HG03457 (cell line): ENCODE data around the gene ROBO2.

ENCODE experiments used
- ATAC-seq: cut with Tn5 transposase; IDR thresholded peaks from one replicate; pipeline ENCODE4 v1.9.1; 2021; ENCODE audit warnings: moderate number of reproducible peaks; ENCODE audit not compliant: unreplicated experiment

Gene ROBO2

DNA sequence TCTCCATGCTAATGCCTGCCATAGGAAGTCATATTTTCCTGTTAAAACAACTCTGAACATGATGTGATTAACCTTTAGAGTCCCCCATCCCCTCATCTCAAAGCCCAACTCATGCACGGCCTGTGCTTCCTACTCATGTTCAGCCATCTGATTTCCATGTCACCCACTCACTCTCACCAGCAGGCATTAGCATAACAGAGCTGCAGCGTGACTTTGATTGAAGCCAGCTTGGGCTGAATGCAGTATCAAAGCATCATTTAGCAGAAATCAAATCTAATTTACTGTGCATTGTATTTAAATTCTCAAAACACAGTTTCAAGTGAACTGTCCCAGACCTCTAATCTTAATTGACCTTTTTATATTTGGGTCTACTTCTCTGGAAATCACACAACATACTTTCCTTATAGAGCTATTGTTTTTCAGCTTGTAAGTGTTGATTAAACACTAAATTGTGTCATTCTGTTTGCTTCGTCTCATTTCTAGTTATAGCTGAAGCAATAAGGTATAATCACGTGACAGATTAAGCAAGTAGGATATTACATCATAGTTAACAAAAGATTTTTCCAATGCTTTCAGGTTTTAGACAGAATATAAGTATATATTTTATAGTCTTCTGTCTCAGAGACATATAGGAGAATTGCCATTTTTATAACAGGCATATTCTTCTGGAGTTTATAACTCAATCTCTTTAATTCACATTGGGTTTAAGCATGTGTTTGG is 501.5 kb downstream of the ROBO2 start:
- no peak for ATAC-seq

DNA sequence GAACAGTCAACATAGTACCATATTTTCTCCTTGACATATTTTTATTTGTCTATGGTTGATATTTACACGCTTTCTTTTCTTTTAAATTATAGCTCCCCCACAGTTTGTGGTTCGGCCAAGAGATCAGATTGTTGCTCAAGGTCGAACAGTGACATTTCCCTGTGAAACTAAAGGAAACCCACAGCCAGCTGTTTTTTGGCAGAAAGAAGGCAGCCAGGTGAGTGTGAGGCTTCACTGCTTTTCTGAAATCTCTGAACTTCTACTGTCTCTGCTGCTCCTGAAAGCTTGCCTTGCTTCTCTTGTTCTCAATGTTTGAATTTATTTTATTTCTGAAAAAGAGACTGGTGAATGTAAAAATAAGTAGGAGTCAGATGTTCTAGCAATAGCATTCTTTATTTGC is 506.3 kb downstream of the ROBO2 start:
- ATAC-seq = no peak

DNA sequence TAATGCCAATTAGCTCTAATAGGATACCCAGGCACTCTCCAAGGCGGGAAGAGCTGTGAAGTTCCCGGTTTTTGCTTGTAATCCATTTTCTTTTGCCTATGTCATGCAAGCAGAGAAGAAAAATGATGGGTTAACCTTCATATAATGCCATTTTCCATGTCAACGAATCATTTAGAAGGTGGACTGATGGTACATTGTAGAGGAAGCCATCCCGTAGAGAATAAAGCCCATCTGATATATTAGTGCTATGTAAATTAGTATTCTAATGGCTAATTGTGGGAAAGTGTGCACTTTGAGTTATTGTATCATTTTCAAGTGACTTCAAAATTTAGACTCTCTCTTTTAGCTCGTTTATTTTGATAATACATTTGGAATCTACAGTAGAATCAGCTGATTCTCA is 509.1 kb downstream of the ROBO2 start:
- ATAC-seq = no peak

DNA sequence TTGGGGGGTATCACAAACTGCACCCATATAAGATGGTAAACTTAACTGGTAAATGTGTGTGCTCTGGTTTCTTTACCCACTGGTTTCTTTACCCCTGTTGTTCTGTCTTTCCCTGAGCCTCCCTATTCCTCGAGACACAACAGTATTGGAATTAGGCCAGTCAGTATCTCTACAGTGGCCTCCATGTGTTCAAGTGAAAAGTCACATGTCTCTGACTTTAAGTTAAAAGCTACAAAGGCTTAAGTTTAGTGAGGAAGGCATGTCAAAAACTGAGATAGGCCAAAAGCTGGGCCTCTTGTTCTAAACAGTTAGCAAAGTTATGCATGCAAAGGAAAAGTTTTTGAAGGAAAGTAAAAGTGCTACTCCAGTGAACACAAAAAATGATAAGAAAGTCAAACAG is 513.3 kb downstream of the ROBO2 start:
- no peak for ATAC-seq

DNA sequence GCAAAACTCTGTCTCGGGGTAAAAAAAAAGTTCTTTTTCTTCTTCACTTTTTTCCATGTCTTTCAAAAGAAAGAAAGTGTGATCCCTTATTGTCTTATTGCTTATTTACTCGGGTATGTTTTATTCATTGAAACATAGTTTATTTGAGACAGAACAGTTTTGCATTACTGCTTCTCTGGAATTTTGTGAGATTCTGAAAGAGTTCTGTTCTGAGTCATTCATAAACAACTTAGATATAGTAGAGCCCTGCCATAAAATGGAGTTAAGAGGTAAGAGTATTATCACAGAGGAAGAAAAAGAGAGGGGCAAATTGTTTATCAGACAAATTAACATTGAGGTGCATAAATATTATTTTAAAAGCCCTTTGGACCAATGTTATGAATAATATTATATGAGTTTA is 522.2 kb downstream of the ROBO2 start:
- ATAC-seq = no peak

DNA sequence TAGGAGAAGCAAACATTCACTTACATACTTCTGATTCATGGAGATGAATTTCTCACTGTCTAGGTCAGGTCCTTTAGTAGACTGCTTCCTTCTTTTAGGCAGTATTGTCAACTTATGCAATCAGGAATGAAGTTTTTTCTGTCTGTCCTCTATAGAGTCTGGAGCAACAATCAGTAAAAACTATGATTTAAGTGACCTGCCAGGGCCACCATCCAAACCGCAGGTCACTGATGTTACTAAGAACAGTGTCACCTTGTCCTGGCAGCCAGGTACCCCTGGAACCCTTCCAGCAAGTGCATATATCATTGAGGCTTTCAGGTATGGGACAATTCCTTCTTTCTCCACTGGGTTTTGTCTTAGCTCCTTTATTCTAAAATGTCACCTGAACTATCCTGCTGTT is 523.1 kb downstream of the ROBO2 start:
- ATAC-seq = no peak

DNA sequence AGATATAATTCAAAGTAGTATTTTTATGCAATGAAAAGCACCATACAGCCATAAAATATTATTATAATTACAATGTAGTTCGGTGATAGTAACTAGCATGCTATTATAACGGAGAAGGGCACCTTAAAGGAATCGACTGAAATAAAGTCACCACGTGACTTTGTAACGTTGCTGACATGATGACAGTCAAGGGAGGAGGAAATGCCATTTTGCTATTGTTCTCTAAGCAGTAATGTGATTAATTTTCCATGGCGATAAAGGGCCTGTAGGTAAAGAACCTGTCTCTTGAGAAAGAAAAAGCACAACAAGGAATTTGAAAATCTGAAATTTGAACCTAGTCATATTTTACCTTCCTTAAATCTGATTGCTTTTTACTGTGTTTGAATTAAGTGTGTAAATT is 526.2 kb downstream of the ROBO2 start:
- no peak for ATAC-seq

DNA sequence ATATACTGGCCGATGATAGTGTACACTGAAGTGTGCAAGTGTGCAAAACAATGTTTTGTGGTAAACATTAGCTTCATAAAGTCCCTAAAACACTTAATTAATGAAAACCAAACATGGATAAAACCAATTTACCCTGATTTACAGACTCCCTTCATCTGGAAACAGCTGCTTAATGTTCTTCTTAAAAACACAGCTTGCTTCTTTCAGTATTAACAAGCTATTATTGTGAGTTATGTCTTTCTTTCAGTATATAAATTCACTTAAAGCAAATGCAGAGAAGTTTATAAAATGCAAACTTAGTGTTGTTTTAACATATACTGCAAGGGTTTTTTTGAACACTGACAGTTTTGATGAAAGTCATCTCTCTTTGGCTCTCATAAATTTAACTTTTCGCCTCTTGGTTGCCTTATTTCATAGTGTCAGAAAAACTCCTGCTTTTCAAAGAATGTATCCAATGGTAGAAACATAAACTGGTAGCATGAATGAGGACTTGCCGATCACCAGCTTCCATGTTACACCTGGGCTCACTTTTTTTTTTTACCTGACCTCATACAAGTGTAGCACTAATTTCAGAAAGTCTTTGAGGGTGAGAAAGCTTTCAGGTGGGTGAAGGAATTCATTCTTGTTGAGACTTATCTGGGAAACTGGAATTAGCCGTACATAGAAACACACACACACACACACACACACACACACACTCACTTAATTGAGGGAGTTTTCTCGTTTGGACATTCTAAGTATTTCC is 532.2 kb downstream of the ROBO2 start:
- no peak for ATAC-seq

DNA sequence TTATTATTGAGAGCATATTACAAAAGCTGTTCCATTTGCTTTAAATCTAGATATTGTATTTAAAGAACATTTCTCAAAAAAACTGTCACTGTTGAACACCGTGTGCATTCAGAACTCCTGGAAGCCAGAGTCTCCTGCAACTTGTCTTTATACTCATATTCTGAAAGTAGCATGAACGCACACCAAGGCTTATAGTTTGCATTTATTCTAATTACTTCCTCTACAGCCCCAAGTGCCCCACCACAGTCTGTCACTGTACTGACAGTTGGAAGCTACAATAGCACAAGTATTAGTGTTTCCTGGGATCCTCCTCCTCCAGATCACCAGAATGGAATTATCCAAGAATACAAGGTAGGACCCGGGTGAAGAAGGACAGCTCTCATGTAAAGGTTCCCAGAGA is 537.4 kb downstream of the ROBO2 start:
- no peak for ATAC-seq

DNA sequence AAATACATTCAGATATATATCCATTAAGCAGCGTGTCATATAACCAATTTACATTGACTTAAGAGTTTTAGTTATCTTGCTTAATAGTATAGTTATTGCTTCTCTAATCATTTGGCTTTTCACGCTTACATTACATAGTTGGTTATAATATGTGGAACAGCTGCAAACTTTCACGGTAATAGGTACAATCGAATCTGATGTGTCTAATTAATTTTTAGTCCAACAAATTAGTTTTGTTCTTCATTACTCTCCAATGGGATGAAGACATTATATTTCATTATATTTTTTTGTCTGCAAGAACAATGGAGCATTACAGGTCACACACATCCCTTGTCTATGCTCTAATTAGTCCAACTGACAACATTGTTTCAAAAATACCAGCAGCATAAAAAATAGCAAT is 546.3 kb downstream of the ROBO2 start:
- ATAC-seq = no peak

DNA sequence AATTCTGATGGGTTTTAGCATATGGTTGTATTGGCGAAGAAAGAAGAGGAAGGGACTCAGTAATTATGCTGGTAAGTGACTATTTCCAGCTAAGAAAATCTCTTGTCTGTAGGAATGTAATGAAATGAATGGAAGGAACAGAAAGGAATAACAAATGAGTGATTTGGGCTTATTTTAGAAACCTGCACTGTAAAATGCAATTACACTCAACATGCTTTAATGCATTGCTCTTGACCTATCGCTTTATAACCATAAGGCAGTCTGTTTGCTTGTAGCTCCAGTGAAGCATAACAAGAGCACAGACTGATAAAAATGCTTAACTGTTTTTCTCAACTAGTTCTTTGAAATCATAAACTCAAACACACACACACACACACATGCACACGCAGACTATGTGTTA is 549.0 kb downstream of the ROBO2 start:
- ATAC-seq = no peak

DNA sequence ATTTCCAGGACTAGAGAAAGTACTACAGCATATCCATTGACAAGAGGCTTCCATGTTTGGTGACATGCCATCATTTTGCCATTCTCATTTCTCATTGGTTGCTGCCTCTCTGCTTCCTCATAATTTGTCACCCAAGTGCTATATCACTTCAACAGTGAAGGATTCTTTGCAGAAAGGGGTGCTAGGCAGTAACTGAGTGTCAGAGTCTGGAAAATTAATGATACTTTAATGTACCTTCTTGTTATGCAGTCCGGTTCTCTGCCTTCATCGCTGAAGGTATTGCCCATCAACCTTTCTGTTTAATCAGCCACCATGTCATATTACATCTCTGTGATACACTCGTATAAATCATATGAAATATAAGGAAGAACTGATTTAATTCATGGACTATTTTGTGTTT is 550.3 kb downstream of the ROBO2 start:
- ATAC-seq = no peak

DNA sequence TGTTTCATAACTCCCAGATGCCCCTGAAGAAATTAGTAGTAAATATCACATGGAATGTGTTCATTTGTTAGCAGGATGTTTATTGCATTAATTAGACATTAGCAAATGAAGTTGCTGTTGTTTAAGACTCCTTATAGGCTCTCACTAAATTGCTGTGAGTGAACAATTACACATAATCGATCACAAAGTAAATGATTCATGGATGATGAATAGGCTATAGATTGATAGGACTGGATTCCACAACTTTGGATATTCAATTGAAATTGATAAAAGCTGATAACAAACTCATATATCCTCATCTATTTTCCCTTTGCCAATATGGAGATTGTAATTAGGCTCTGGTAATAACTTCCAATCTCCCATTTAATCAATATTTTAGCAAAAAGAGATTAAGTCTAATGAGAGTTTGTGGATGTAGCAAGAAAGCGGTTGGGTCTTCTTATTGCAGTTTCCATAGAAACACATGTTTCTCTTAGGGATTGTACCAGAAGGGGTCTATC is 555.5 kb downstream of the ROBO2 start:
- no peak for ATAC-seq

DNA sequence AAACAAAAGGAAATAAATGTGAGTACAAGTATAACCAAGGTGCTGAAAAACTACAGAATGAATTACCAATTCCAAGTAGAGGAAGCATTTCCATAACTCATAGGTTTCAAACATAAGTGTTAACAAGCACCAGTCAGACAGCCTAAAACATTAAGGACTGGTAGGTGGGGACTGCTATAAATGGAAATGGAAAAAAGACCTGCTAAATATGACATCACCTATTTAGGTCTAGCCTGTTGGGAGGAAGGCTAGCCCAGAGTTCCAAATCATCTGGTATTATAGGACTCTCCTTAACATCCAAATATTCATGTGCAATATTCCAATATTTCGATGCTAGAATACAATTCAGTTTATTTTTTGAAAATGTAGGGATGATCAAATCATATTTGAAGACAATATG is 560.0 kb downstream of the ROBO2 start:
- ATAC-seq = no peak

DNA sequence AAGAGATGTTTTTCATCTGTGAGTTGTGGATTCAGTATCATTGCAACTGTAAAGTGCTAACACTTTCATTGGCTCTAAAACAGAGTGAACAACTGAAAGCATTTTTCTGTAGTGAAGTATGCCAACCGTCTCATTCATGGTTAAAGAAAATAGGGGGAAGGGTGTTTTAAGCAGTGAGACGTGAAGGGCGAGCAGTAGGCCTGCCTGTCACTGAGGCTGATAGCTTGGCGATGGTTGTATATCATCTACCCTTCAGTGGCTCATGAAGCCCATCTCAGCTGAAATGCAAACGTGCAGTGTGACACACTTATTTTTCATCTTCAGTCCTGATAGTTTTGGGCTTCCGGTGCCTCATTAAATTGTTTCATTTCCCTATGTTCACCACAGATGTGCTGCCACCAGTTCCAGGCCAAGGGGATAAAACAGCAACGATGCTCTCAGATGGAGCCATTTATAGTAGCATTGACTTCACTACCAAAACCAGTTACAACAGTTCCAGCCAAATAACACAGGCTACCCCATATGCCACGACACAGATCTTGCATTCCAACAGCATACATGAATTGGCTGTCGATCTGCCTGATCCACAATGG is 562.0 kb downstream of the ROBO2 start:
- ATAC-seq = no peak

DNA sequence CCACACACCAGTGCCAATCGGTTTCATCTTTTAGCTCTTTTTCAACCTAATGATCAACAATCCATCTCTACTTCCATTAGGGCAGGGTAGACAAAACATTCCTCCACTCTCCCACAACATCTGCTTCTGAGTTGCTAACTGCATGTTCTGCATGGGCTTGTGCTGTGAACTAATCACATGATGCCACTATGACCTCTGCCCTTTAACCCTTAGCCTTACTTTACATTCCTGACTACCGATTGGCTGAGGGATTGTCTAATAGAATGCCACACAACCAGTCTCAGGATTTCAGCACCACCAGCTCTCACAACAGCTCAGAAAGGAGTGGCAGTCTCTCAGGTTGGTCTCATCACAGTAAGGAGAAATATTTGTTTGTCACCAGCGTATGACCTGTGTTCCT is 562.8 kb downstream of the ROBO2 start:
- ATAC-seq = no peak

DNA sequence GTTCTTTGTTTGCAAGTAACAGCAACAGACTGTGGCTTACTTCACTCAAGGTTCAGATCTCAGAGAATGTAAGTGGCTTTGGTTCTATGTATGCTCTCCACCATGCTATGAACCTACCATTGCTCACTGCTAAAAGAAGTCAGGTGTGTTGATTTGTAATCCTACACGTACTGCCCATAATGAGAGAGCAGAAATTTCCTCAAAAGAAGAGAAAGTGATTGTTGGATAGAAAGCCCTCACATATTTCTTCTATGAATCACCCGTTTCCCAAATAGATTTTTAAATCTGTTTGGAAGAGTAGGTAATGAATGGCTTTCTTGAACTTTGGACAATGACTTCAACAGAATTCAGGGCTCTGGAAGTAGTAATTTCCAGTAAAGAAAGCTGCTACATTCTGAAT is 565.4 kb downstream of the ROBO2 start:
- no peak for ATAC-seq

DNA sequence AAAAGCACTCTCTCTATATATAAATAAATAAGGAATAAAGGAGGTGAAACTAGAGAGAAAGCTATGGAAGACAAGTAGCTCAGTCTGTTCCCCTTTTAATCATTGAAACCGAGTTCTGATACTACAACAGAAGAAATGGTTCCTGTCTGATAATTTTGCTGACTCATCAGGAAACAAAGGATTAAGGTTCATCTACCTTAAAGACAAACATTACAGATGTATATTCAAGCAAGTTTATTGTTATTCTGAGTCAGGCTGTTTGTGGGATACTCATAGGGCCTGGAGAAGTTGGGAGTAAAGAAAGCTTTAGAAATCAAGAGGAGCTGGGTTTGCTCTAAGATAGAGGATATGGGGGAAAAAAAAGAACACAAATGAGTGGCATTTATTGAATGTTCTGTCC is 566.0 kb downstream of the ROBO2 start:
- ATAC-seq = no peak

DNA sequence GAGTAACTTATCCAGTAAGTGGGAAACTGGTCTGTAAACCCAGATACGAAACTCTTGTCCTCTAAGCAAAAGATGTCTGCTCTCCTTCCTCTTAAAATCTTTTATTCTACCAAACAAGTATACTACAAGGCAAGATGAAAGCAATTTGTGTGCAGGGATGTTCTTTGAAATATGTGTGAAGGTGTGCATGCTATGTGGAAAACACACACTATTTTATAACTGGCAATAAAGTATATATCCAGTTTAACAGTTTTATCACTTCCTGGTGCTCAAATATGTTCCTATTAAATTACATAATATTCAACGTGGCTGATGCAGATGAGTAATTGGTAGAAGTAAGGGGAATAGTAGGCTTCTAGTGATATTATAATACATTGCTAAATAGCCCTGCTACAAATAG is 566.5 kb downstream of the ROBO2 start:
- no peak for ATAC-seq

DNA sequence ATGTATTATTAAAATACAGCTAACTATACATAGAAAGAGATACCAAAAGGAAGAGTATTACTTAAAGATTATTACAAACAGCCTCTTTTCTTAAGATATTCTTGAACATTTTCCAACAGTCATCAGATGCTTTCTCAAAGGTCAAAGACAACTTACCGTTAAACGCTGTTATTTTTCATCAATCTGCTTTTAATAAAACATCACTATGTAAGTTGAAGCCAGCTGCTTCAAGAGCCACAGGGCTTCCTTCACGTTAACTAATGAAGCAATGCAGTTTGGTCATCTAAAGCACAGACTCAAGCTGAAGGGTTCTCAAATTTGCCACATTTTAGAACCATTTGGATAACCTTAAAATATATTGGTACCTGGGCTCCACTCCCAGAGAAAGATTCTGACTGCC is 578.8 kb downstream of the ROBO2 start:
- ATAC-seq = no peak

DNA sequence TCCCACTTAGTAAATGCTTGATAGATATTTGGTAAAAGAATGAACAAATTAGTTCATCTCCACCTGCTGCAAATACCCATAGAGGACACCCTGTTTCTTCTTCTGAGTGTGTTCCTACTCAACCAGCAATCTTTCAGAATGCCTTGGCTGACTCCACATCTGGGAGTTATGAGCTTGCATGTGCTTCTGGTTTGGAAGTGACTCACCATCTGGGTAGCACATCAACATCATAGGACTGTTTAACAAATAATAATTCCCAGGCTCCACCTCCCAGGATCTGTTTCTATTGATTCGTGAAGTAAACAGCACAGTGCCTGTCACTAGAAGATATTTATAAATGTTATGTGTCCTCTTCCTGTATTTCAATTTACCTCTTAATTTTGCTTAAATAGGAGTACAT is 580.1 kb downstream of the ROBO2 start:
- ATAC-seq = no peak

DNA sequence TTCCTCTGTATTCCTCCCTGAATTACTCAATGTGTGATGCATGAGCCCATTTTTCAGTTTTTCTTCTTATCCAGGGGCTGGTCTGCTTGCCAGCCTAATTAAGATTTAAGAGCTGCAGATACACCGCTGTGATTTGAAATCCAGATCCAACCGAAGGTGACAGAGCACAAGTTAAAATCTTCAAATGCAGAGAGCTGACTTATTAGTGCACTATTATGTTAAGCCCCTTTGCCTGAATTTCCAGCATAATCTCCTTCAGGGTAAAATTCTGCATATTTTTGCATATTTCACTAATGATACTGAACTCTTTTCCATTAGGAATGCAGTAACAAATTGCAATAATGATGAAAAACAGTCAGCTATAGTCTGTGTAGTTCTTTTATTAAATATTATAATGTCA is 583.6 kb downstream of the ROBO2 start:
- ATAC-seq = no peak
